HG03196 (cell line): ENCODE results near the gene GPX5.
"Not testable (repeated sequence)": the region's sequence is repeated elsewhere in the genome, so short reads cannot be mapped to it uniquely, and the experiment has no call there.

Experiments used
- ATAC-seq: cut with Tn5 transposase; IDR thresholded peaks from one replicate; pipeline ENCODE4 v1.9.1; 2021; ENCODE audit not compliant: unreplicated experiment

The GPX5 gene

DNA sequence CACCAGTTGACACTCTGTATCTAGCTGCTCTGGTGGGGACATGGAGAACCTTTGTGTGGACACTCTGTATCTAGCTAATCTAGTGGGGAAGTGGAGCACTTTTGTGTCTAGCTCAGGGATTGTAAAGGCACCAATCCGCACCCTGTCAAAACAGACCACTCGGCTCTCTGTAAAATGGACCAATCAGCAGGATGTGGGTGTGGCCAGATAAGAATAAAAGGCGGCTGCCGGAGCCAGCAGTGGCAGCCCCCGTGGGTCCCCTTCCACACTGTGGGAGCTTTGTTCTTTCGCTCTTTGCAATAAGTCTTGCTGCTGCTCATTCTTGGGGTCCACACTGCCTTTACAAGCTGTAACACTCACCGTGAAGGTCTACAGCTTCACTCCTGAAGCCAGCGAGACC lies 13.3 kb upstream of the GPX5 start:
- ATAC-seq: not testable (repeated sequence)

DNA sequence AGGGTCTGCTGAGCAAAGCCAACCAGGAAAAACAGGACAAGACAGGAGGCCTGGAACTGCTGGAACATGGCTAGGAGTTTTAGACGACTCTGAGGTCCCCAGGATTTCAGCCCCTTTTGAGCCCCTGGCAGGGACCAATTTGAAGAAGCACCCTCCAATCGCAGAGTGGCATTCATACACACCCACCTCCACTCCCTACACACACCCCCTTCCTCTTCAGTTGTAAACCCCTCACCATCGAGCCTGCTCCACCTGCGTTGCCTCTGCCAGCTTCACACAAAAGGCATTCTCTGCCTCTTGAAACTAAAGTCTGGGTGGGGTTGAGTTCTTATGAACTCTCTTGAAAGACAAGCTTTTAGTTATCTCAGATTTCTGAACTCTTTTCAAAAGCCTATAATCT lies 10.0 kb upstream of the GPX5 start, which contains the start of gene GPX6:
TSS of gene GPX6 (minus strand) at position 118 of the 400 bp plus-strand sequence. CDS start at position 68, 50 bp downstream.
- no peak for ATAC-seq

DNA sequence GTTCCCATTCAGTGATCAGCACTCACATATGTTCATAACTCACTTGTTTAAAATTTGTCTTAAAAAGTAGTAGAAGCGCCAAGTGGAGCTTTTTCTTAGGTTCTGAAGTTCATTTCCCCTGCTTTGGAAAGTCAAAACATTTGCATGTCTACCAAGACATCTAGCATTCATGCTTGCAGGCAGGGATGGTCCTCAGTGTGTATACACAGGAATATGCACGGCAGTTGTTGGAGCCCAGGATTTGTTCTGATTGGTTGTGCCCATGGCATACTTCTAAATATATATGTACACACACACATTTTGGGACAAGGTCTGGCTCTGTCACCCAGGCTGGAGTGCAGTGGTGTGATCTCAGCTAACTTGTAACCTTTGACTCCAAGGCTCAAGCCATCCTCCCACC lies 7.7 kb upstream of the GPX5 start:
- no peak for ATAC-seq

DNA sequence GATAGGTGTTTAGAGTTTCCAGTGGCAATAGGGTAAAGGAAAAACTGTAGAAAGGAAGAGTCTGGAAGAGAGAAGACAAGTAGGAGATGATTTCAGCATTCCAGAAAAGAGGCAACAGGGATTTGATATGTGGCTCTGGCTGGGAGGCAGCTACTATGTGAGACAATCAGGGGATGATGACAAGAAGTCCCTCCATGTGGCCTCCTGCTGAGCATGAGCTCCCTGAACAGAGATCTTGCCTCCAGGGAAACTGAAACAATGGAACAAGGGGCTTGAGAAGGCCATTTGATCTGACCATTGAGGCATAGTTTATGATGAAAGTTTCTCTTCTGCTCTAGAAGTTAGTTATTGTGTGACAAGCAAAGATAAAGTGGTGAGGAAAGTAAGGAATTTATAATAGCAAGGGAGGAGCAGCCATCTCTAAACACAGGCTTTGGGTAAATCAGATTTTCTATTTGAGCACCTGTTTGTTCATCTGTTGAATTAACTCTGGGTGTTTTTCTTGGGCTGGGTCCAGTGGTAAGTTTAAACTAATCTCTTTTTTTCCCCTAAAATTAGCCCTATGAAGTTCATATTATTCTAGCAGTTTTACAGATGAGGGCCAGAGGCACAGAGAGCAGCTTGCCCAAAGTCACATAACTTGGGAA lies 3.0 kb upstream of the GPX5 start:
- no peak for ATAC-seq

DNA sequence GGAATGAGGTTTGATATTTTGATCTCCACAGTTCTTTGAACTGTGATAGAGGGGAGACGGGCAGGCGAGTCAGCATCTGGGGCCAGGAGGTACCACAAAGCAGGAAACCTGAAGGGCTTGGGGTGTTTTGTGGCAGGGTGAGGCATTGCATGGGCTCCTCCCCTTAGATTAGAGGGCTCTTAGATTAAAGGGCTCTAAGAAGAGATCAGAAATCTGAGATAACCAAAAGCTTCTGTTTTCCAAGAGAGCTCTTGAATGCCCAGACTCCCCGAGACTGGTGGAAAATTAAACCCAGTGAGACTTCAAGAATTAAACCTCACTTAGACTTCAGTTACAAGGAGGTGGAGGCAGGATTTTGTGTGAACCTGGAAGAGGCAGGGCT lies 2.4 kb upstream of the GPX5 start:
- ATAC-seq: no peak

DNA sequence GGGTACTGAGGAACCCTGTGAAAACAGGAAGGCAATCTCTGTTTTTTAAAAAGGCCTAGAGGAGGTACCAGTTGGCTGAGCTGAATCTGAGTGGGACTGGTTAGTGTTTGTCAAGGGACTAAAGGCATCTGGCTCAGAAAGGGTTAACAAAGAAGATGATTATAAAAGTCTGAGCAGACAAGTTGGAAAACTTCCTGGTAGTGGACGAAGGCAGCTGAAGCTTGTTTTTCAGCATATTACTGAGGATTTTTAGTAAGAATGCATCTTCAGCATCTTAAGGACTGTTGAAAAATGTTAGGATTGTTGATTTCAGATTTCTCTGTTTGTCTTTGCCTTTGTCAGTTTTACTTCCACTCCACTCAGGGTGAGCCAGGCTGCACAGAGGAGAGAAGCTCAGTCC lies 5.1 kb downstream of the GPX5 start:
- ATAC-seq: no peak

DNA sequence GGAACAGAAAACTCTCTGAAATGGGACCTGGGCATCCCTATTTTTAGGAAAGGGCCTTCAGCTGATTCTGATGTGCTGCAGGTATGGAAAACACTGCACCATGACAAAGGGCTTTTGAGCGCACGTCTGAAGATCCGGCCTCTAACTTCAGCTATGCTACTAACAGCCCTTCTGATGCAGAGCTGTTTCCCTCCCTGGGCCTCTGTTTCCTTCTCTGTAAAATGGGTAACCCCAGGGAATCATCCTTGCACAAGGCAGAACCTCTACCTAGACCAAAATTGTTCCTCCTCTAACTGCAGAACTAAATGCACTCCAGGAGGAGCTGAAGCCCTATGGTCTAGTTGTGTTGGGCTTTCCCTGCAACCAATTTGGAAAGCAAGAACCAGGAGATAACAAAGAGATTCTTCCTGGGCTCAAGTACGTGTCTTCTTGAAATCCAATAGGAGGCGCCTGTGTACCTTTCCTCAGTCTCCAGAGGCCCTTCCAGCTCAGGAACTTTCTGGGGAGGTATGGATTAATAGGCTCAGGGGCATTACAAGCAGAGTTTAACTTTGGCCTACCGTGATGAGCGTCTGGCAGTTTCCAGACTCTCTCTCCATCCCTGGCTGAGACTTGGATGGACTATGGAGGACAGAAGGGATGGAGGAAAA lies 5.9 kb downstream of the GPX5 start:
- no peak for ATAC-seq

DNA sequence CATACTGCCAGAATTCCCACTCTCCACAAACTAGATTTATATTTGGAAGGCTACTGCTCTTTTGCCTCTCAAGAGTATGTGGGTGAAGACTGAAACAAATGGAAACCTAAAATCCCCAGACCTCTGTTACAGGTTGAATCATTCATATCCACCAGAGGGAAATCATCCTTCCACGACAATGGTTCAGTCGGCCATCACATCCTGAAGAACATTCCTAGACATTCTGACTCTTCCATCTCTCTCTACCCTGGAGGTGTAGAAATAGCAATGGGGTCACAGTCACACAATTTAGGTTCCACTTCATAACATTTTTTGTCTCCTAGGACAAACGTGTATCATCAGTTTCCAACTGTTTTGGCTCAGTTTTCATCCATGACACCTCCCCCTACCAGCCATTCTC lies 8.6 kb downstream of the GPX5 start:
- no peak for ATAC-seq

GRCh38 chr6:28534875-28535274 lies 9.2 kb downstream of the GPX5 start:
- ATAC-seq: no peak

- ATAC-seq: no peak
Measured at GRCh38 chr6:28537065-28537464, 11.4 kb downstream of the GPX5 start.

- no peak for ATAC-seq
Measured at GRCh38 chr6:28537509-28538140, 11.9 kb downstream of the GPX5 start.

GRCh38 chr6:28541996-28542395 lies 16.3 kb downstream of the GPX5 start:
- no peak for ATAC-seq

DNA sequence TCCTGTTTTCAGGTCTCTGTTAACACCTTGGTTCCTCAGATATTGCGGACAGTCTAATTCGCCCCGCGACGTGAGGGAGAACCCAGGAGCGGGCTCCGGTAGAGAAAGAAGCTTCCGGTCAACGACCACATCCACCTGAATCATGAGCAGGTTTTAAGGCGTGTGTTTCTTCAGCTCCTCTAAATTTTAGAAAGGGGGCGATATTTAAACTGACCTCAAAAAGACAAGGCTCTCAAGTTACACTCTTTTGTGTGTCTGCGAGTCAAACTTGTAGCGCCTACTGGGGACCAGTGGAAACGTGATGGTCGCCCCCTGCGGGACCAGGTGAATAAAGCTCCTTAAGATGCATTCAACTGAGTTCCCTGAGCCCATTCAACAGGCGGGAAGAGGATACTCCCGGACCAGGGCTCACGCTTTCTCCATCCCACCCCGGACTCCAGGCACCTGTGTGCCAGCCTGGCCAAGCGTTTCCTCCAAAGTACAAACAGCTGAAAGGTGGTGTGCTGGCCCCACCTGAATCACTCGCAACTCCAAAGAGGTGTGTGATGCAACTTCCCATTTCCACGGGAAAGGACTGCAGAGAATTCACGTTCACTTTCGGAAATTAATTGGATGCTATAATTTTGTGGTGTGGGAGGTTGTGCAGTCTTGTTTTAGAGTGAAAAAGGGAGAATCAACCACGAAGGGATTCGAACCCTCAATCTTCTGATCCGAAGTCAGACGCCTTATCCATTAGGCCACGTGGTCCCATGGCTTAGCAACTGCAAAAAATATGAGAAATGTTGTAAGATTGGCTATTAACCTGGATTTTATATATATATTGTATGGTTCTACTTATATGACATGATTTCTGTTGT lies 17.0 kb downstream of the GPX5 start:
- peak; percentile 55 for ATAC-seq

DNA sequence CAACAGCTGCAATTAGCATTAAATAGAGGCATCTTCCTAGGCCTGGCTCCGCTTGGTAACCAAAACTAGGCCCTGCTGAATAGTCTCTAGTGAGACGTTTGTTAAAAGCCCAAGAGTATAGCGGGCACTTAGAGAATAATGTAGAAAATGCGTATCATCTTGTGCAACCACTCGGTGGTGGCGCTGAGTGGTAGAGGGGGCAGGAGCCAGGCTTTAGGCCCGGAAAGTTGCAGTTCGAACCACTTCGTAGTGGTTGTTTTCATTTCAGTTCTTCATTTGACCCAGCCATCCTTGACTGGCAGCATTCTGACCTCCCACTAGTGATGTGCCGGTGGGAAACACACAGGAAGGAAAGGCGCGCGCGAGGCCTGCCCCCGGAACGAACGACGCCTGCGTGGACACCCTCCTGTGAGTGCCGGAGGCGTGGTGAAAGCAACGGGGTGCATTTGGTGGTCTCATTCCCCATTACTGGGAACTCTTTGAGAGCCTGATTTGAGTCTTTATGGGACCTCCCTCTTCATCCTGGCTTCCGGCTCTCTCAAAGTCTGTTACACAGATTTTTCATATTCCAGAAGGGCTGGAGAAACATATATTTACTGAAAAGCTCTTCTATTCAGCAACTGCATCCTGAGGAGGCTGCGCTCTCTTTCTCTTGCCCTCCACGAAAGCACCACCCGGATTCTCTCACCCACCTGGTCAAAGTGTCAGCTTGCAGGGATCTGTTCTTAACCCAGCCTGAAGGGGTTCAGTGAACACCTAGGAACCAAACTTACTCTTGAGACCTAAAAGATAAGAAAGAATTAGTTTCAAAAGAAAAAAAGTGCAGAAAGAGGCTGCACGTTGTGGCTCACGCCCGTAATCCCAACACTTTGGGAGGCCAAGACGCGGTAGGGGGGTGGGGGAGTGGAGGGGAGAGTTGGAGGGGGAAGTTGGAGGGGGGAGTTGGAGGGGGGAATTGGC lies 18.2 kb downstream of the GPX5 start:
- ATAC-seq: no peak

GRCh38 chr6:28545955-28546354 lies 20.3 kb downstream of the GPX5 start:
- ATAC-seq: no peak

DNA sequence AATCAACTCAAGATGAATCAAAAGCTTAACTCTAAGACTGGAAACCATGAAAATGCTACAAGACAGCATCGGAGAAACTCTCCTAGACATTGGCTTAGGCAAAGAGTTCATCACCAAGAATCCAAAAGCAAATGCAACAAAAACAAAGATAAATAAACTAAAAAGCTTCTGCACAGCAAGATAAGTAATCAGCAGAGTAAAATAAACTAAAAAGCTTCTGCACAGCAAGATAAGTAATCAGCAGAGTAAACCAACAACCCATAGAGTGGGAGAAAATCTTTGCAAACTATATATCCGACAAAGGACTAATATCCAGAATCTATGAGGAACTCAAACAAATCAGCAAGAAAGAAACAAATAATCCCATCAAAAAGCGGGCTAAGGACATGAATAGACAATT lies 21.3 kb downstream of the GPX5 start:
- ATAC-seq: not testable (repeated sequence)

GRCh38 chr6:28551891-28552666 lies 26.4 kb downstream of the GPX5 start:
- ATAC-seq: no peak

DNA sequence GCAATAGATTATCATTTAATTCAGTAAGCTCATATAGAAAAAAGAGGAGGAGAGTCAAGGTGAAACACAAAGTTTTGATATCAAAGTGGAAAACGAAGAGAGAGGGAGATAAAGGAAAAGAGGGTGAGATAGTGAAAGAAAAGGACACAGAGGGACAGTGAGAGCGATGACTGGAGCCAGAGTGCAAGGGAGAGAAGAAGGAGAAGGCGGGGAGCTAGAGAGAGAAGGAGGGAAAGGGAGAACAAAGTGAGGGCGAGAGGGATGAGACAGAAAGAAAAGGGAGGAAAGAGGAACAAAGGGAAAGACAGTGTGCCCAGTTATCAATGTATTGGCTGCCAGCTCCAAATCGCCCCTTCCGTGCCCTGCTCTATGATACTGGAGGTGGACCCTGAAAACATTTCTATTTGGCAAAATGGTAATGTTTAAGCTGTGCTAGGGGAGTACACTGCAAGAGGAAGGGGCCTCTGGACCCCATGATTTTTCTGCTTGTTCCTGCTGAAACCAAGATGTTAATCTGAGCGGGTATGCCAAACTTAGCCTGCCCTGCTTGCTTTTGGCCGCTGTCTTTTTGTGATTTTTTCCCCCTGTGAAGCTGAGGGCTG lies 27.8 kb downstream of the GPX5 start:
- no peak for ATAC-seq
